Skeletal muscle tissue (tissue), 4 donors: ENCODE data around the gene FEM1C. TPM values are rescaled to one million over a fixed set of nuclear protein-coding genes. Genes with fewer than 3 reads are reported as not detected.

Experiments used
- H3K27ac ChIP-seq: one replicate; pipeline ENCODE4 v1.7.0; 2013; ENCODE audit warnings: mild to moderate bottlenecking, low read depth, low read length, inconsistent platforms
- H3K27me3 ChIP-seq, 3 donors: one replicate each; pipeline ENCODE4 v1.7.0; 2013; ENCODE audit warnings: low read length in 3 of 3; ENCODE audit not compliant: control insufficient read depth in 3 of 3, insufficient read depth in 3 of 3
- H3K36me3 ChIP-seq, 3 donors: one replicate each; pipeline ENCODE4 v1.7.0; 2013; ENCODE audit warnings: low read length in 3 of 3; ENCODE audit not compliant: control insufficient read depth in 3 of 3, insufficient read depth in 3 of 3
- H3K4me1 ChIP-seq, 3 donors: one replicate each; pipeline ENCODE4 v1.7.0; 2013; ENCODE audit warnings: low read length in 3 of 3, mild to moderate bottlenecking in 3 of 3; ENCODE audit not compliant: control insufficient read depth in 3 of 3, insufficient read depth in 3 of 3
- H3K4me3 ChIP-seq, 3 donors: one replicate each; pipeline ENCODE4 v1.7.0; 2013; ENCODE audit warnings: low read length in 3 of 3
- H3K9ac ChIP-seq, 3 donors: one replicate each; pipeline ENCODE4 v1.7.0; 2013; ENCODE audit warnings: low read length in 3 of 3, mild to moderate bottlenecking in 3 of 3, moderate library complexity in 2 of 3, low read depth in 1 of 3
- H3K9me3 ChIP-seq, 3 donors: one replicate each; pipeline ENCODE4 v1.7.0; 2013; ENCODE audit warnings: low read length in 3 of 3; ENCODE audit not compliant: control insufficient read depth in 3 of 3
- total RNA-seq: library from RNA; depleted of rRNA; stranded (reverse); fragments of >200 nt; gene quantifications from one replicate; pipeline ENCODE4 v1.2.3, GENCODE V29; 2014
- donor health status: Osteomylitis.

FEM1C gene
- total RNA-seq, 1 donor from 2014 or later, result 39.1 TPM

- H3K9me3 ChIP-seq, result no peaks in the 10 kb centered on the region
- H3K4me3 ChIP-seq, result no peak overlapping the region
- no peaks in the 10 kb centered on the region for H3K36me3 ChIP-seq
These were observed 14.1 kb downstream of the FEM1C start for GRCh38 chr5:115530426-115530825.

DNA sequence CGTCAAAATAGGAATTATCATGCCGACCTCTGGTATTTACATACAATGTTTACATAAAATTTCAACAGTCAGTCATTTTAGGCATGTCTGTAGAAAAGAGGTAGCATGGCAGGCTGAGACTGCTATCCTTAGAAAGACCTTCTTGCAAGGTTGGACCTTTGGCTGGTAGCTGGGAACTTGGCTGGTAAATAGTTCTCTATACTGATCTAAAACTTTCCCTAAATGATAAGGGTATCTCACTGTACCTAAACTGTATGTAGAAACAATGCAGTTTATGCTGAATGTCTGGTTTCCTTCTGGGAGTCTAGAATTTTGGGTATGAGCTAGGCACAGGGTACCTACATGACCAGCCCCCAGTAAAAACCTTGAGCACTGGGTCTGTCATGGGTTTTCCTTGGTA, 18.0 kb downstream of the FEM1C start:
- peaks cover 0 to 8% (median 7%) of the 10 kb centered on the region in 3 donors for H3K4me1 ChIP-seq
- no peaks in the 10 kb centered on the region for H3K9me3 ChIP-seq
- no peak overlapping the region for H3K9ac ChIP-seq
- no peak overlapping the region for H3K4me3 ChIP-seq
- H3K36me3 ChIP-seq, result peaks cover 12 to 18% (median 17%) of the 10 kb centered on the region in 3 donors
- no peaks in the 10 kb centered on the region for H3K27me3 ChIP-seq
- H3K27ac ChIP-seq, result no peak overlapping the region

More at GRCh38 chr5:115530426-115530825, 14.1 kb downstream of the FEM1C start:
- H3K9ac ChIP-seq, result no peak overlapping the region
- H3K27ac ChIP-seq, result no peak overlapping the region
- H3K4me1 ChIP-seq, result peaks cover 5 to 19% (median 15%) of the 10 kb centered on the region in 3 donors
- no peaks in the 10 kb centered on the region for H3K27me3 ChIP-seq

DNA sequence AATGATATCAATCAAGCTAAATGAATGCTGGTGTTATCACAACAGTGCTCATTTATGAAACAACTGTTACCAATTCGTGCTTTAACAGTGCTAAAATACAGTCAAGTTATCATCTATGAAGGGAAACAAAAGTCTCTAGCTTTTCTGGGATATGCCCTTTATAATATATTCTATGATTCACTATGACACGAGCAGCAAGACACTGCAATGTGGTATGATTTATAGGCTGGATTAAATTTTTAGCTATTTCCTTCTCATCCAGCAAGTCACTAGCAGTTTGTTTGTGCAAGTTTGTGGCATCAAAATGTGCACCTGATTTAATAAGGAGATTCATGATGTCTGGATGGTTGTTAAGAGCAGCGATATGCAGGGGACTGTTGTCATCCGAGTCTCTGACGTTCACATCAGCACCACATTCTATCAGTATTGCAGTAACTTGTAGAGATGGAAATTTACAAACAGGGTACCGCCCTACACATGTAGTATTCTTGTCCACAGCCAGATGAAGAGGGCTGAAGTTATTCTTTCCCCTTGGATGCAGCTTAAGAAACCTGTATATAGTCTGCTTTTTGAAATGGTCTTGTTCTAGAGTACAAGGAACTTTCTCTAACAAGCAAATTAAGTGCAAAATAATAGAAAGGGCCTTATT, 20.3 kb downstream of the FEM1C start:
- Histone ChIP-seq H3K27me3 (no peaks in the 10 kb centered on the region), H3K4me1 (peaks cover 0 to 3% (median 2%) of the 10 kb centered on the region in 3 donors), H3K9me3 (no peaks in the 10 kb centered on the region), H3K27ac (no peak overlapping the region), H3K9ac (no peak overlapping the region), H3K4me3 (no peak overlapping the region), H3K36me3 (peaks cover 12 to 18% (median 17%) of the 10 kb centered on the region in 3 donors)

DNA sequence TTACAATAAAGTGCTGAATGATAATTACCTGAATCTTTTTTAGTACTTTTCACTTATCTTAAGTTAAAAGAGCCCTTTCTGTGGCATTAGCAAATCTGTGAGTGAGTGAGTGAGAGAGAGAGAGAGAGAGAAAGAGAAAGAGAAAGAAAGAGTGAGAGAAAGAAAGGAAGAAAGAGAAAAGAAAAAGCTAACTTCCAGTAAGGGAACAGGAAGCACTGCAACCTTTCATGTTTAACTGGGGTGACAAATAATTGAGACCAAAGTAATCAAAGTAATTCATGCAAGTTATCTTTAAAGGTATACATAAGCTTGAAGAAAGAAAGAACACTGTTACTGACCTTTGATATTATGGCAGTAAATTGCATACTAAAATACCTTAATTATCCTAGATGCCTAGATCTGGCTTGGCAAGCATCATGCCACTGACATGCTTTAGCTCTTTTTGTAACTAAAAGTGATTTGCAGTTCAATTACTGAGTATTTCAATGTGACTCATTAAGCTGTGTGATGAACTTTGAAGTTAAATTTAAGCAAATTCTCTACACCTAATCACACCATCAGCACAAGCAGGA, 21.7 kb downstream of the FEM1C start:
- Histone ChIP-seq H3K4me1 (no peaks in the 10 kb centered on the region), H3K27me3 (no peaks in the 10 kb centered on the region), H3K36me3 (peaks cover 12 to 18% (median 17%) of the 10 kb centered on the region in 3 donors), H3K27ac (no peak overlapping the region), H3K9me3 (no peaks in the 10 kb centered on the region), H3K9ac (no peak overlapping the region), H3K4me3 (no peak overlapping the region)

GRCh38 chr5:115520191-115520590, 24.4 kb downstream of the FEM1C start:
- Histone ChIP-seq H3K9ac (no peak overlapping the region), H3K9me3 (no peaks in the 10 kb centered on the region), H3K36me3 (peaks cover 10 to 16% (median 15%) of the 10 kb centered on the region in 3 donors), H3K27me3 (no peaks in the 10 kb centered on the region), H3K4me3 (no peak overlapping the region), H3K27ac (no peak overlapping the region), H3K4me1 (no peaks in the 10 kb centered on the region)

DNA sequence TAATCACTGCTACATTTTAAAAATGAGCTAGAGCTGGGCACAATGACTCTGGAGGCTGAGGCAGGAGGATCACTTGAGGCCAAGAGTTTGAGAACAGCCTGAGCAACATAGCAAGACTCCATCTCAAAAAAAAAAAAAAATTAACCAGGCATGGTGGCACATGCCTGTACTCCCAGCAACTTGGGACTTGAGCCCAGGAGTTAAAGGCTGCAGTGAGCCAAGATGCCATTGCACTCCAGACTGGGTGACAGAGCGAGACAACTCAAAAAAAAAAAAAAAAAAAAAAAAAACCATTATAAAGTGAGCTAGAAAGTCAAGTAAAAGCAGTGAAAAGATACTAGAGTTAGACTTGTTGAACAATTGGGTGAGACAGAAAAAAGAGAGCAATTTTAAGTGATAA, 28.2 kb downstream of the FEM1C start:
- Histone ChIP-seq H3K9ac (no peak overlapping the region), H3K27ac (no peak overlapping the region), H3K4me3 (no peak overlapping the region), H3K36me3 (no peaks in the 10 kb centered on the region), H3K4me1 (no peaks in the 10 kb centered on the region), H3K27me3 (no peaks in the 10 kb centered on the region), H3K9me3 (no peaks in the 10 kb centered on the region)

- no peaks in the 10 kb centered on the region for H3K36me3 ChIP-seq
- H3K9ac ChIP-seq, result no peak overlapping the region
- no peak overlapping the region for H3K4me3 ChIP-seq
- no peaks in the 10 kb centered on the region for H3K9me3 ChIP-seq
- H3K4me1 ChIP-seq, result no peaks in the 10 kb centered on the region
- no peaks in the 10 kb centered on the region for H3K27me3 ChIP-seq
- no peak overlapping the region for H3K27ac ChIP-seq
These were observed 30.4 kb downstream of the FEM1C start for GRCh38 chr5:115514220-115514619.

DNA sequence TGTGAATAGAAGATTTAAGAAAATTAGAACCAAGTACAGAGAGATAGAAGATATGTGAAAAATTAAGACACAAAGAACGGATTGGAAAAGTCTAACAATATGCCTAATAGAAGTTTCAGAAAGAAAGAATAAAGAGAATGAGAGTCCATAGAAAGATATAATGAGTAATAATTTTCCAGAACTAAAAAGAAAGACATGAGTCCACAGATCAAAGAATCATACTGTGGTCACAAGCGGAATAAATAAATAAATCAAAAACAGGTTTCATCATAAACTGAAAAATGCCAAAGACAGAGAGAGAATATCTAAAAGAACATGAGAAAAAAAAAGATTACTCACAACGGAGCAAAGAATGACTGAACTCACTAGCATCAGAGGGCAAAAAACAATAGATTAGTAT, 32.9 kb downstream of the FEM1C start:
- no peaks in the 10 kb centered on the region for H3K9me3 ChIP-seq
- no peaks in the 10 kb centered on the region for H3K36me3 ChIP-seq
- no peak overlapping the region for H3K27ac ChIP-seq
- H3K27me3 ChIP-seq, result no peaks in the 10 kb centered on the region
- H3K4me3 ChIP-seq, result no peak overlapping the region
- no peak overlapping the region for H3K9ac ChIP-seq
- H3K4me1 ChIP-seq, result no peaks in the 10 kb centered on the region

- Histone ChIP-seq H3K36me3 (no peaks in the 10 kb centered on the region), H3K9ac (no peak overlapping the region), H3K27ac (no peak overlapping the region), H3K27me3 (no peaks in the 10 kb centered on the region), H3K9me3 (no peaks in the 10 kb centered on the region), H3K4me1 (no peaks in the 10 kb centered on the region), H3K4me3 (no peak overlapping the region)
These were observed 34.4 kb downstream of the FEM1C start for GRCh38 chr5:115510145-115510645.

DNA sequence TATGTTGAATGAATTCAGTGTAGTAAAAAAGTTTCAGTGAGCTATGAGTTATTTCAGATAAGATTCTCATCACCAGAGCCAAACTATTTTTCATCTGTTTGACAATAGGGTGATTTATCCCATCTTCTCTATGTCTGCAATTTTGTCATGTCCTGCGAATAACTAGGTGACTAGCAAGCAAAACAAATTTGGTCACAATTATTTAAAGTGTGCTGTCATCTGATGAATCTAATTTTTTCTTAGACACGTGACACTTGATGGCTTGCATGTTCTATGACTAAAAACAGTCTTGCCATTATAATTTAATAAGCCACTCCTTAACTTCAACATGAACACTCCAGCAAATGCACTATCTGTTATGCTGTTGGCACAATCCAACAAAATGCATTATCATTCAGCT, 35.0 kb downstream of the FEM1C start:
- no peak overlapping the region for H3K27ac ChIP-seq
- no peaks in the 10 kb centered on the region for H3K4me1 ChIP-seq
- H3K9ac ChIP-seq, result no peak overlapping the region
- no peak overlapping the region for H3K4me3 ChIP-seq
- no peaks in the 10 kb centered on the region for H3K9me3 ChIP-seq
- H3K27me3 ChIP-seq, result no peaks in the 10 kb centered on the region
- no peaks in the 10 kb centered on the region for H3K36me3 ChIP-seq
